ENCODE data around the gene IGF1R. TPM values are rescaled to one million over a fixed set of nuclear protein-coding genes. Genes with fewer than 3 reads are reported as not detected.

The IGF1R gene
- total RNA-seq, 1 donor from 2014 or later: 28.2 TPM

DNA sequence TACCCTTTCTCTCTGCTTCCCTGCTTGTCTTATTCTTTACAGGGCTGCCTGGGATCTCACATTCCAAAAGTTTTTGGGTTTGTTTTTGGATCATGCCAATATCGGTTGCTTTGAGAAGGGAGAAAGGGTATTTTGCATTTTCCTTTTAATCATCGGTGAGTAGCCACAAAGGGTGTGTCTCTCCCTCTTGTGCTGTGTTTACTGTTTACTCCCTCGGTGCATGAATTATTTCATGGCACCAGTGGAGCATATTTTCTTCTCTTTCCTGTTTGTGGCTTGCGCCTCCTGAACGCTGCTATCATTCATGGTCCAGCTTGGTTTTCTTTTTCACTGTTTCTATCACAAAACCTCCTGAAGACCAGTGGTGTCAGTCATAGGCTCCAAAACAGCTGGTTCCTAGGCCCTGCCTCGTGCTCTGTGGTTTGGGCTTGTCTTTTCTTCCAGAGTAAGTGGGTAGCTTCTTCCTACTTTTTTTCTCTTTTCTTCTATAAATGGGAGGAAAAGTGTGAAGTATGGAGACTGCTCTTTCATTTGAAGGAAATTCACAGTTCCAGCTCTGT lies 54.9 kb downstream of the IGF1R start:
- DNase-seq (ENCODE audit: low read depth, low spot score): no peak

DNA sequence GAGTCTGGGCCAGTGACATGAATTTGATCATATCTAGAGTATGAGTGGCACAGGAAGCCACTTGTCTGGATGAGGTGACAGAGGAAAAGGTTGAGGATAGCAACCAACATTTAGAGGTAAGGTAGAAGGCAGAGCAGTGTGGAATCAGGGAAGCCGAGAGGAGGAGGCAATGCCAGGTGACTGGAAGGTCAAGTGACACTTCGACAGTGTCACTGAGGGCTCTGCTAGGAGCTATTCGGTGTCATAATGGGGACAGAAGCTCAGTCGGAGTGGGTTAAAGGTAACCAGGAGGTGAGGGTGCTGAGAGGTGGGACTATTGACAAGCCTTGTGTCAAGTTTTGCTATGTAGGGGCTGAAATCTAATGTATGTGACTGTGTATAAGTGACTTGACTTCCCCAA lies 56.7 kb downstream of the IGF1R start:
- no peak for DNase-seq (ENCODE audit: low read depth, low spot score)

DNA sequence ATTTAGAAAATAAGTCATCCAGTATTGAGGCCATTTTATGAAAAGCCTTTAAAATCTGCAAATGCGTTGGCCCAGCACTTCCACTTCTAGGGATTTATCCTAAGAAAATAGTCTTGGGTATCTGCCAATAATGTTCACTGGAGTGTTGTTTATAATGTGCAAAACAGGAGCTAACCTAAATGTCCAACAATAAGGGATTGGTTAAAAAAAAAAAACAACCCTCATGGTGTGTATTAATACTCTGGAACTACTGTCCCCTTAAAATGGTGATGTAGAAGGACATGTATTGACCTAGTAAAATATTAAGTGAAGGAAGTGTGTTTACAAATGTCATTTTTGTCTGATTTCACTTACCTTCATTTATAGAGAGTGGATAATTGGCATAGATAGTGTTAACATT lies 58.0 kb downstream of the IGF1R start:
- DNase-seq (ENCODE audit: low read depth, low spot score): no peak

DNA sequence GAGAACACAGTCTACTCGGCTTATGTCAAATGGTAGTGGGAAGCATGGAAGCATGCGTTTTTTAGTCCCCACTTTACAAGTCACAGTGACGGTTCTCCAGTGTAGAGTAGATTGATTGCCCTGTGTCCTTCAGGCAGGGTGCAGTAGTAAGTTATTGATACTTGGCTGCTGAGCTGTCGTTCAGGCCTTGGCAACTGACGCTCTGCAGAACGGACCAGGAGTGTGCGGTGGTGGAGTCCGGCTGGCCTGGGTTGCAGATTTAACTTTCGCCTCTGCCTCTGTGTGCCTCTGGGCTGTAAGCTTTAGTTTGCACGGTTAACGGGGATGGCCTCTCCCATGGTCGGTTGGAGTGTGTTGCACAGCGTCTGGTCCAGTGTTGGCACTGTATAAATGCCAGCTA lies 58.6 kb downstream of the IGF1R start:
- DNase-seq (ENCODE audit: low read depth, low spot score): no peak

DNA sequence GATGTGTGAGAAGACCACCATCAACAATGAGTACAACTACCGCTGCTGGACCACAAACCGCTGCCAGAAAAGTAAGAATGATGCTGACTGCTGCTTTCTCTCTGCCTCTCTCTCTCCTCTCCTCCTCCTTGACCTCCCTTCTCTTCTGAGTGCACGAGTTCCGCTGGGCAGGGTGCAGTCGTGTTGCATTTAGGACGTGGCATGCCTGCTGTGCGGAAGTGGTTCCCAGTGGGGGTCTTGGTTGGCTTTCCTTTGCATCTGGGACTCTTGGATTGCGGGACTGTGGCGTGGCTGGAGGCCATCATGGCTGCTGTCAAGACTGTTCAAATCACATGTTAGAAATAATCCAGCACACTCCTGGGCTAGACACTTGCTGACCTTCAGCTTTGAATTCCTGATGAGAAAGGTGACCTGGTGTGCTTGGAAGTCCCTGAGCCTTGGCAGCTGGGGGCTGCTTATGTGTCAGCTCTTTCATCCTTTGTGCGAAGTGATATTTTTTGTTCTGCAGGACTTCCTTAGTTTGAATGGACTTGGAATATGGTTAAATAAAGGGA lies 59.8 kb downstream of the IGF1R start:
- no peak for DNase-seq (ENCODE audit: low read depth, low spot score)

DNA sequence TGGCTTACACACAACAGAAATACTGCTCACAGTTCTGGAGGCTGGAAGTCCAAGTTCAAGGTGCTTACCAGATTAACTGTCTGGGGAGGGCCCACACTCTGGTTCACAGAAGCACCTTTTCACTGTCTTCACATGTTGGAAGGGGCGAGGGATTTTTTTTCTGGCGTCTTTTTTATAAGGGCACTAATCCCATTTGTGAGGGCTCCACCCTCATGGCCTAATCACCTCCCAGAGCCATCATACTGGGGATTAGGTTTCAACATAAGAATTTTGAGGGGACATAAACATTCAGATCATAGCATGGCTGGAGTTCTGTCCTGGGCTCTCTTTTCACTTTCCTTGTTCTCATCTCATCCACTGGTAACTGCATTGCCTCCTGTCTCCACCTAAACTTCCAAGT lies 63.5 kb downstream of the IGF1R start:
- DNase-seq (ENCODE audit: low read depth, low spot score): no peak

DNA sequence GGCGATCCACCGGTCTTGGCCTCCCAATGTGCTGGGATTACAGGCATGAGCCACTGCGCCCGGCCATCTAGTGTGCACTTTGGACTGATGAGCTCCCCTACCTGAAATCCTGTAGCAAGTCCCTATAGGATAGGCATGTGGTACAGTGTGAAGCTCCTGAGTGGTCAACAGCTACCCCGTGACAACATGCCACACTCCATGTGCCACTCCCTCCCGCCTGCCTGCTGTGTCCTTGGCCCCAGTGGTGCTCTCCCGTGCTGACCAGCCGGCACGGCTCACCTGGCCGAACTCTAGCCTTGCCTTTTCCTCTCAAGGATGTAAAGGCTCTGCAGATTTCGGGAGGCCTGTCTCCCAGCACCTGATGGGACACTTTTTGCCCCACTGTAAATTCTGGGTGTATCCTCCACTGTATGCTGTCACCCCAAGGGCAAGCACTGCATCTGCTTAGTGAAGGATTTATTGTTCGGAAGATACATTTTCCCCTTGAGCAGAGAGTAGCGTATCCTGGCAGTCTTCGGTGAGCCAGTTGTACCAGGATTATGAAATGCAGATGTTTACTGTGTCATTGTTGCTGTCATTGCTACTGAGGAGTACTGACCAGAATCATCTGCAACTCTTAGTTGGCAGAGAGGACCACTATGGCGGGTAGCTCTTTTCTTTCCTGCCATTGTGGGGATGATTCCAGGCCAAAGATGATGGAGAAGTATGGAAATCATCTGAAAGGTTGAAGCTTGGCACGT lies 64.7 kb downstream of the IGF1R start:
- no peak for DNase-seq (ENCODE audit: low read depth, low spot score)

DNA sequence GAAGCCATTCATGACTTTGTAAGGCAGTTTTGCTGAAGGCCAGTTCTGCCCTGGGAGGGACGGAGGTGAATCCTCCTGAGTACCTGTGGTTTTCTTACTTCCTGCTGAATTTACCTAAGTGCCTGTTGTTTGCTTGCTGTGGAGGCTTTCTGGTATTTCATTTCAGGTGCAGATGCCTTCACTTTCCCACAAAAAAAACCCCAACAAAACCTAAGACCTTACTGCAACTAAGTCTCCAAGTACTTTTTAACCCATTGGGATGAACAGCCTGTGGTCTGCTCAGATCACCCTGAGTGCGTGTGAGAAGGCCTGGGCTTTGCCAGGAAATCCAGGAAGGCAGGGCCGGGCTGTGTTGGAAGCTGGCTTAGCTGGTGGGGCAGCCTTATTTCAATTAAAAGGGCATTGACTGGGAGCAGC lies 65.3 kb downstream of the IGF1R start:
- DNase-seq (ENCODE audit: low read depth, low spot score): no peak

DNA sequence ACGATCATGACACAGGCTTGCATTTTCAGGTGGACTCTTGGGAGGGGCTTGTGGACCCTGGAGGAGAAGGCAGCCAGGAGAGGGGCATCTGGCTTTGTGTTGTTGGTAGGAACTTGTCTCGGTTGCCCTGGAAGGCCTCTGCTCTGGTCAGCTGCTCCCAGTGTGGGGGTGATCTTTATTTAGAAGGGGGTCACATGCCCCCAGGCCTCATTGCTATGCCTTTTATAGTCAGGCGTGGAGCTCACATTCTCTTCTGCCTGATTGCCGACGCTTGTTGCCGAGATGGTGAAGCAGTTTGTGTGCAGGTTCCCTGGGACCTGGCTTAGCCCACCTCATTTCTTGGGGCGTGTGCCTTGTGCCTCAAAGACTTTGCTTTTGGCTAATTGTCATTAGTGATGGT lies 66.6 kb downstream of the IGF1R start:
- no peak for DNase-seq (ENCODE audit: low read depth, low spot score)

DNA sequence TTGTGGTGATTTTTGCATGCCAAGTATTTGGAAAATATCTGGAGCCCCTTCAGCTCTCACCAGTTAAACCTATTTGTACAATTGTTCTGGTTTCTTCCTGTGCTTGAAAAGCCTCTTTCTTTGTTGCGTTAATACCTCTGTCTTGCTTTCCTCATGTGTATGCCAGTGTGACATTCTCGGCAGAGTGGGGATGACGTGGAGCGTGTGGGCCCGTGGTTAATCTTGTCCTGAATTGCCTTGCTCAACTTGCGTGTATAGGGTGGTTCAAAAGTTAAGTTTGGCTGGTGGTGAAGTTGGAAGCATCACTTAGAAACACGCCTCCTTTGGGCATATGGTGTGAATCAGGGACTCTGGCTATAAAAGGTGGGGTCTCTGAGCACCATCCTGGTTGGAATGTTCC lies 67.1 kb downstream of the IGF1R start:
- DNase-seq (ENCODE audit: low read depth, low spot score): no peak

DNA sequence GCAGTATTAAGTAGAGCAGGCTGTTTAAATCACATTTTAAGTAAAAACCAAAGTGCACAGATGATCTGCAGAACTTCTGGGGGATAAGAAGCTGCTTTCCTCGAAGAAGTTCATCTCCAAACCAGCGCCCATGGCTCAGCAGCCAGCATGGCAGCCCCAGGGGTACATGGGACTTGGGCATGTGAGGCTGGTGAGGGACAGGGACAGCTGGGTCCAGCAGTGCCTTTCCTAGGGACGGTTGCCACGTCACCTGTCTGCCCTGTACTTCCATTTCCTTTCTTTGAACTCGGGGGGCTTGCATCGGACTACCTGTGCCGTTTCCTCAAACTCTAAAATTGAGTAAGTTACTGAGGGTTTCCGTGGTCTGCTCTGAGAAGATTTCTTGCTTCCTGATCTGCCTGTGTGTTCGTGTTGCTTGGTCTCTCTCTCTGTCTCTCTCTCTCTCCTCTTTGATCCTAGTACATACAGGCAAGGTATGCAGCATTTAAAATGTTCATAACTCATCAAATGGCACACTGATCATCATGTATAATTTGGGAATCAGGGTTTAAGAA lies 67.6 kb downstream of the IGF1R start:
- no peak for DNase-seq (ENCODE audit: low read depth, low spot score)

DNA sequence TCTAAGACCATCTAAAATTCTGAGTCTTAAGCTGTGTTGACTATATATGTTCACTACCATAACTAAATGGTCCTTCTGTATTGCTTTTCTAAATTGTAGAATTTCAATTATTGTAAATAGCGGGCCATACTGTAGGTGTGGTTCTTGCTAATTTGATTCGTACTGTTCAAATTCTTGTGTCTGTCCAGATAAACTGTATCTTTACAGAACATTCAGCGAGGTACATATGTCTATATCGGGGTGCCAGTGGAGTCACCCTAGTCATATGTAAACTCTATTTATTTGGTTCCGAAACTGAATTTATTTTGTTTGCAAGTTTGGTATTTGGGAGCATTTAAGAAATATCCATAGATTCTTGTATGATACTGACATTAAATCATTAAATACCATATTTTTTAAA lies 69.0 kb downstream of the IGF1R start:
- DNase-seq (ENCODE audit: low read depth, low spot score): no peak

DNA sequence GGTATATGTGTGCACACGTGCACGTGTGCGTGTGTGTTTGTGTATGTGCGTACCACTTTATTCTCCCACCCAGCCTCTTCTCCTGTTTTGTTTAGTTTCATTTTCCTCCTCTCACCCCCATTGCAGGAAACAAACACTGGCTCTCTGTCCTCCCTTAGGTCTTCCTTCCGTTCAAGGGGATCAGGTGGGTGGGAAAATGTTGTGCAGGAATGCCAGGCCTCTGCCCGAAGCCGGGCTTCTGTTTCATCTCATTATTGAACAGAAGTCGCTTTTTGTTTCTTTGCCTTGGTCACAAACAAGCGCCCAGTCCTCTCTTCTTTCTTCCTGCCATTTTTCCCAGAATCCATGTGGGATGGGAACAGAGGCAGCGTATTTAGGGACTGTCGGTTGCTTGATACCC lies 69.6 kb downstream of the IGF1R start:
- no peak for DNase-seq (ENCODE audit: low read depth, low spot score)

DNA sequence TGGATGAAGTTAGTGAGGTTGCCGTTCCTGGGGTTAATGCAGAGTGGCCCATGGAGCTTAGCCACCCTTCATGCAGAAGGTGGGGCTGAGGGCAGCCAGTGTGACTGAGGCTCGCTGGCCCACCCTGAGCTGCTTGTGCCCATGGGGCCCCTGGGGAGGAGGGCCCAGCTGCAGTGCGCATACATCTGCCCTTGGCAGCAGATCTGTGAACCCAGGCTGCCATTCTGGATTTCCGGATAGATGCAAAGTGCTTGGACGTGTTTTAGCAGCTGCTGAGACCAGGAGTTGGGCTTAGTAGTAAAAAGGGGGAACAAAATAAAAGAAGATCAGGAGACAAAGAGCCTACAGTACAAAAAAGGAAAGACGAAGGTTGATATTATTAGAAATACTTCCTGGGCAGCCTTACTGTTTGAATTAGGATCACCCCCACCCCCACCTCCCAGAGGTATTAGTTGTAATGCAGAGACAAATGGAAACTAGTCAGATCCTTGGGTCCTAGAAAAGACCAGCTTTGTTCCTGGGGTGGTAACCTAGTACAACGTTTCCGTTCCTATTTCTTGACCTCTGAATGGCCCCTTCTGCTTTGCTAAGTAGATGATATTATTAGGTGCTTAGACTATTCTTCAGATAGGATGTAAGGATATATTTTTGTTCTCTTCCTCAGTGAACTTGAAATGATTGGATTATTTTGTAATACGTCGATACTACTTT lies 70.2 kb downstream of the IGF1R start:
- no peak for DNase-seq (ENCODE audit: low read depth, low spot score)

DNA sequence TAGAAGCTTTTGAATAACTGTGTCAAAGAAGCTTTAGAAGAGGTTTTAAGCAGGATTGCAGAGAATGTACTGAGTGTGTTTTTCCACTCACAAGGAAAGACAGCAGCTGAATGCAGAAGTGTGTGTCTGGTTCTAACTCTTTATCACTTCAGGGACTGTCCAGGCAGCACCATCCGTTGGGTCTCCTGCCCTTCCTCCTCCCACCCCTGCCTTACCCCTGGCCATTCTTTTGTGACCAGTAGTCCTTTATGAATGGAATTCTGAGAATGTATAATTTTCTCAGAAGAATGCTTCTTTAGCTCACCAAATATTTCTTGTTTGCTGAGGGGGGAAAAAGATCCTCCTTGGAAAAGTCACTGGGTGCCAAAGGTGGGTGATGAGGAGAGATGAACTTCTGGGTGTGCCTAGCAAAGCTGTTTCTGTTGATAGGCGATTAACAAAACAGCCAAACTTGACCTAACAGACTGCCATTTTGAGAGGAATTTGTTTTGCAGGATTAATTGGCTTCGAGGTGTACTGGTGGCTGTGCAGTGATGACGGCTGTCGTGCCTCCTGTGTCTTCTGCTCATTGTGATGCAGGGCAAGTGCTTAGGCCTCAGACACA lies 70.9 kb downstream of the IGF1R start:
- no peak for DNase-seq (ENCODE audit: low read depth, low spot score)

DNA sequence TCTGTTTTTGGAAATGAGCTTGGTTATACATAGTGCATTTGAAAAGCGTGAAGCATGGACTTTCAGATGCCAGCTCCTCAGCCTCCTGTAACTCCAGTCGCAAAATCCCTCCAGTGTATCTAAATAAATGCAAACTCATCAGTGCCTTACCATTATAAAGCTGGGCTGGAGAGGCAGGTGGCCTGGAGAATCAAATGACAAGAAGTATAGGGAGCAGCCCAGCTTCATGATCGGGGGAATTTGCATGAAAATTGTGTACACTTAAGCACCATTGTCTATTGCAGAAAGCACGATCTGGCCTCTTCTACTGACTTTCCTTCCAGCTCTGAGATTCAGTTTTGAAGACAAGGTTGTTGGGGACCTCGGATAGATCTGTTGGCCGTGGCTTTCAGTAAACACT lies 71.7 kb downstream of the IGF1R start:
- no peak for DNase-seq (ENCODE audit: low read depth, low spot score)

DNA sequence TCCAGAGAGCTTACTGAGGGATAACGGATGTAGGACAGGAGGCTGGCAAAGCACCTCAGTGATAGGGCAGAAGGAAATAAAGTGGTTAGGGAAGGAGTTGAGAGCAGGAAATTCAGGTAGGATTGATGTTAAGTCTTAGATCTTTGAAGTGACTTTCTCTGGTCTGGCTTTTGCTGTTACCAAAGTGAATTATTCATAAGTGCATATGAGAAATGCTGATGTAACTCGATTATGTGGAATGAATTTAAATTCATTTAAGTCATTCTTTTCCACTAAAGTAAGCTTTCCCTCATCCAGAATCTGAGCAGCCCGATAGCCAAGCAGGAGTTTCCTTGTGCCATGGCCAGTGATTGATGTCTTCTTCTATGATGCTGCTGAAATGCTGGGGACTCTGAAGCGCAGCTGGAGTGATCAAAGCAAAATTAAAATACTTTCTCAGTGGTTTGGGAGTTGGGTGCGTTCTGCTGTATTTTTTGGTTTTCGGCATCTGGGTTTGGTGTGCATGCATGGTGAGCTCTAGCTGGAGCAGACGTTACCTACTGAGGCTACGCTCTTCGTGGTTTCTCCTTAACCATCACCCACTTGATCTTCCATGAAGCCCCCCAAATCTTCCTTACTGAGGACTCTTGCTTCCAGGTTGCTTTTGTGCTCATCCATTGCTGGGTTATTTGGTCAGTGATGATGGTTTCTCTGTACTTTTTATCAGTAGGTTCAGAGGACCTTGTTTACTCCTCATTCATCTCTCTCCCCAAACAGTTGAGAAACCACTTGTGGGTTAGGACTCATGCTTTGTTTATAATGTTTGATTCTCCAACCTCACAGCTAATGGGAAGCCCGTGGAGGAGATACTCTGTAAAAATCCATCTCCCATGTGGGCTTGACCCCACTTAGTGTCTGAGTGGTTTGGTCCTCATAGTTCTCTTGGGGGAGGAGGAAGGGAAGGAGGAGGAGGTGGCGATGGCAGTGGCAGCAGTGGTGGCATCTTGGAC lies 72.5 kb downstream of the IGF1R start:
- no peak for DNase-seq (ENCODE audit: low read depth, low spot score)

DNA sequence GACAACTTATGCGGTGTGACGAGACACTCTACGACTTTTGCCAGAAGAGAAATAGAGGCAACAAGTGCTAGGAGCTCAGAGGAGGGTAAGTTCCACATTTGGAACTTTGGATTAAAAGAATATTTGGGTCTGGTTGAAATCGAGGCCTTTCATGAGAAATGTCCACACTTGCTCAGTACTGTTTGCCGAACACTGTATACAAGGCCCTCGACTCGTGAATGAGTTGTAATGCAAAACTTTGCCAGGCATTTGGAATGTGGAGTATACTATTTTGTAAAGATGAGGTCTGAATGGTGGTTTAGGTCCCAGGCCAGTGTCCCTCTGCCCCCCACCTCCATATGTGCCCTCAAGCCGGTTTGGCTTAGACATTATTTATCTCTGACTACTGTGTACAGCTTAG lies 73.9 kb downstream of the IGF1R start:
- no peak for DNase-seq (ENCODE audit: low read depth, low spot score)

DNA sequence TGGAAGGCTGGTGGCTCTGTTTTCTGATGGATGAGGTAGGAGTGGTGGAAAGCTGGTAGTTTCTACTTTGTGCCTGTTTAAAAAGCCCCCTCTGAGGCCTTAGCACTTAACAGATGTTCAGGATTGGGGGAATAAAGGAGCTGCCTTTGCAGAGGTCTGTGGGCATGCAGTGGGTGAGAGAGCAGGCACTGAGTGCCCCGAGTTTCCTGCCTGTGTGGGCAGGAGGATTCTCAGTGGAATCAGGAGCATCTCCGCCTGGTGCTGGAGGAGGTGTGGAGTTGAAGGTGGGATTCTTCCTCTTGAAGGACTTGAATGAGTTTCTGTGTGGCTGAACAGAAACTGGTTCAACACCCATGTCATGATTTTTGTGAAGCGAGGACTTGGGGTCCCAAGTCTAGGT lies 74.3 kb downstream of the IGF1R start:
- no peak for DNase-seq (ENCODE audit: low read depth, low spot score)

DNA sequence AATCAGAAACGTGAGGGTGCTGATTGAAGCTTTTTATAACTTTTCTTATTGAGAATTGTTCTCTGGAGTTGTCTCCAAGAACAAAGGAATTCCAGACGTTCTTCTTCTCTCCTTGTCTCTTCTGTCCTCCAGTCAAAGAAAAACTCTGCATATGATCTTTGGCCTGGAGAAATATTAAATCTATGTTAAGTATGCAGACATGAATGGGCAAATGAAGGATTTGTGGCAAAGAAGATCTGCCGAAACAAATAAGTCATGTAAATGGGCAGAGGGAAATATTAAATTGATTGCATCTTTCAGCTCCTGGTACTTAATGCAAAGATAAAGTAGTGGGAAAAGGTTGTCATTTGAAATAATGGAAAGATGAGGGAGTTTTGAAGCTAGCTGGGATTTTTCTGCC lies 74.9 kb downstream of the IGF1R start:
- DNase-seq (ENCODE audit: low read depth, low spot score): no peak

DNA sequence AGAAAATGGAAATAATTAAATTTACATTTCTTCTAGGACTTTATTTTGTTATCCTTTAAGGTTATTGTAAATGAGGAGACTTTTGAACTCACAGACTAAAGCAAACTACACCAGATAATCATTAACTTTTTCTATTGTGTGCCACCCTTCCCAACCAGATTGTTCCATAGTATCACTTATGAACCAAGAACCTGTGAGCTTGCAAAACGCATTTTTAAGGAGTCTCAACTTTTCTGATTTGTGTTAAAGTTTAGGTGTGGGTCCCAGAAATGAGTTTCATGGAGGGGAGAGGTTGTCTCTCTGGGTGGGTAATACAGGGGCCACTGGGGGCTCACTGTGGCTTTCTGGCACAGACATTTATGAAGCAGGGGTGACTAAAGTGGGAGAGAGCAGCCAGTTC lies 75.7 kb downstream of the IGF1R start:
- DNase-seq (ENCODE audit: low read depth, low spot score): no peak

All from pulmonary artery endothelial cell (primary cell).